Measurements from ENCODE around the gene FOXRED1.
"Not testable (repeated sequence)": the region's sequence is repeated elsewhere in the genome, so short reads cannot be mapped to it uniquely, and the experiment has no call there.

FOXRED1 gene

DNA sequence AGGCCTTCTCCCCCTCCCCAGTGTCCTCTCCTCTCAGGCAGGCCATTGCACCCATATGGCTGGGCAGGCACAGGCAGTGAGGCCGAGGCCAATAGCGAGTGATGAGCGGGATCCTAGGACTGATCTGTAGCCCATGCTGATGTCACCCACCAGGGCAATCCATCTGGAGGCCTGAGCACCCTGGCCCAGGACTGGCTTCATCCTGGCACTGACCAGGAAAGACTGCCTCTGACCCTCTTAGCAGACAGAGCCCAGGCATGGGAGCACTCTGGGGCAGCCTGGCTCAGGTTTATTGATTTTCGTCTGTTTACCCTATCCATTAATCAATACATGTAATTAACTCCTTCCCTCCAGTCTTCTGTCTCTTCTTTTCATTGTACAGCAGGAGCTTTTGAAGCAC is 8.8 kb downstream of the FOXRED1 start:
- DNase-seq = no peak

DNA sequence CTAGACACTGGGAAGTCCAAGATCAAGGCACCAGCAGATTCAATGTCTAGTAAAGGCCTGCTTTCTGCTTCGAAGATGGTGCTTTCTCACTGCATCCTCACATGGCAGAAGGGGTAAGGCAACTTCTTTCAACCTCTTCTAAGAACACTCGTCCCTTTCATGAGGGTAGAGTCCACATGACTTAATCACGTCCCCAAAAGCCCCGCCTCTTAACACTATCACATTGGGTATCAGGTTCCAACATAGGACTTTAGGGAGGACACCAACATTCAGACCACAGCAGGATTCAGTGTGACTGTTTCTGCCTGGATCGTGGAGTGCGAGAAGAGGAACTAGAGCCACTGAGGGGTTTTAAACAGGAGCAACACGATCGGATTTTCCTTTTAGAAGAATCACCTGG is 10.2 kb downstream of the FOXRED1 start:
- no peak for DNase-seq

DNA sequence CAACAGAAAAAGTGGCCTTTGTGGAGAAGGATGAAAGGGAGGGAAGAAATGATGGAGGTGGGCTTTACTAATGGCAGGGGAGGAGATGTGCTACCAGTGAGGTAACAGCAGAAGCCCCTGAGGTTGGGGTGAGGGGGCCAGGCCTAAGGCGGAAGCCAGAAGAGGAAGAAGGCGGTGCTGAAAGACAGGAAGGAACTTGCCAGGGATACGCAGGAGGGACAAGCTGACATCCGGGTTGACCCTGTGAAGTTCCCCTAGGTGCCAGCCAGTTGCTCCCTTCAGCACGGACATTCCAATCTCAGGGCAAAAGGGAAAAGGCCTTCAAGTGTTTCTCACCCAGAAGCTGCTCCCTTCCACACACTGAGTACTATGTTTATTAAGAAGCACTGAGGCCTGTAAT is 11.6 kb downstream of the FOXRED1 start:
- DNase-seq = no peak

DNA sequence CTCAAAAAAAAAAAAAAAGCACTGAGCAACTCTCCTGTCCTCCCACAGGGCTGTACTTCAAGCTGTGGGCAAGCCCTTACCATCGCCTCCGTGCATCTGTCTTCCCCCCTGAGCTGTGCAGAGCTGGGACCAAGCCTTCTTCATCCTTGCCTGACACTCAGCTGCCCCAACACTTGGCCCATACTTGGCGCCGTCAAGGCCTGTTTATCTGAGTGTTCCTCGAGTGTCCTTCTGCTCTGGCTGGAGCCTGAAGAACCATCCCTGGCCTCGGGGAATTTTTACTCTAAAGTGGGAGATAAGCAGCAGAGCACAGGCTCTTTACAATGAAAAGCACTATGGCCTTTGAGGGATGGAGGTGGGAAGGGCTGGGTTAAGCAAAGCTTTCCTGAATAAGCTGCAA is 12.3 kb downstream of the FOXRED1 start:
- no peak for DNase-seq

DNA sequence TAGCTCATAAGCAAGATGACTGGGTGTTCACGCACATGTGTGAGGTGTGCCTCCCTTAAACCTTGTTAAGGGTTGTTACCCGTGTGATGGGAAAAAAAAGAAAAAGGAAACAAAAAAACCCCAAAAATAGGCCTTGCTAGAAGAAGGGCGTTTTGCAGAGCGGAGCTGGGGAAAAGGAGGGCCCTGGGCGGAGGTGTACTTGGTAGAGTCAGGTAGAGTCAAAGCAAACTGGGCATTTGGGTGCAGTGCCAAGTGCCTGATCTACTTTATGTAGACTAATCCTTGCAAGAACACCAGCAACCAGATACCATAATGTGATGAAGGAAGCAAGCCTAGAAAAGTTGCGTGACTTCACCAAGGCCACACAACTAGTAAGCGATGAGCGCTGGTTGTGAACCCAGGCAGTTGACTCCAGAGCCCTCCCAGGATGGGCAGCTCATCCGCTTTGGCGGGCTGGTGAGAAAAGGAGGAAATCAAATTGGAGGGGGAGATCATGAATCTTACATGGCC is 12.8 kb downstream of the FOXRED1 start:
- DNase-seq = no peak

DNA sequence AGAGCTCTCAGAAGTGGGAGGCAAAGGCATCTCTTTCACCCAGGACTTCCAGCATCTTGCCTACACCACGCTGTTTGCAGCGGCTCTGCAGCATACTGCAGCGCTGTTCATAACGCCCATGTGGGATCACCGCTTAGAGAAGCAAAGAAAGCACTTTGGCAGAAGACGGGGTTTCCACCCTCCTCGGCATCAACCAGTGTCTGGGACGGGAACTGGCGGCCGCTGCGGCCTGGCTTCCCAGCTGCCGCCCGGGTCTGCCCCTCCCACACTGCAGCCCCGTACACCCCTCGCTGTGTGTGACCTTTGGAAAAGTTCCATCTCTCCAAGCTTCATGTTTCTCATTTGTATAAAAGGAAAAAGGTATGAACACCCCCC is 13.4 kb downstream of the FOXRED1 start:
- DNase-seq = no peak

DNA sequence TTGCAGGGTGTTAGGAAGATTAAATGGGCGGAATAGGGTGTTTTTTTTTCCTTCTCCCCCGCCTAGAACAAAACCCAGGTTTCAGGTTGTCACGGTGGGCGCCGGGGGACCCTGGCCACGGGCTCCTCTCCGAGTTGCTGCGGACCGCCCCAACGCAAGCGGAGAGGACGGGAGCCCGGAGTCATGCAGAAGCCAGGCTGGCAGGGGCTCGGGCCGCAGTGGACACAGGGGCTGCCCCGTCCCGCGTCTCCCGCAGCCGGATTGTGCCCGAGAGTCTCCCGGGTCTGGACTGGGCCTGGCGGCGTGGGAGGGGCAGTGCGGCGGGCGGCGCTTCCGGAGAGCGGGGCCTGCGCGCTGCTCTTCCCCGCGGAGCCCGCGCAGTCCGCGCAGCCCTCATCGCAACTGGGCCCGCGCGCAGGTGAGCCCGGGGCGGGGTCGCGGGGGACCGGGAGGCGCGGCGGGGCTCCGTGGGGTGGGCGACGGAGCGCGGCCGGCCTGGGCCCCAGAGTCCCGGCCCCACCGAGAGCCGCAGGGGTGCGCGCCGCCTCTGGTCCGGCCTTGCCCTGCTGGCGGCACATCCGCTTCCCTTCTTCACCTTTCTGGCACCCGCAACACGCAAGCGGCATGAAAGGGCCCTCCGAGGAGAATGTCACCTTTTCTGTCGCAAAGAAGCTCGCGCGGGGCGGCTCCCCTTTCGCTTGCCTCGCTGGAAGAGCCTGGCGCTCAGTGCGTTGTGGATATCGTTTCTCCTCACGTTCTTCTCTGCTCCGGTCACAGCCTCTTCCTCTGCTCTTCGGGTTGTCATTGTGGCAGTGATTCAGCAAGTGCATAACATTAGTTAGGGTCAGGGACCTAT is 14.0 kb downstream of the FOXRED1 start, which contains the start of gene TIRAP:
TIRAP (plus strand) TSS at position 358 of the 856 bp plus-strand sequence. CDS start 7,802 bp downstream, outside the sequence.
- DNase-seq = peak; percentile 66

DNA sequence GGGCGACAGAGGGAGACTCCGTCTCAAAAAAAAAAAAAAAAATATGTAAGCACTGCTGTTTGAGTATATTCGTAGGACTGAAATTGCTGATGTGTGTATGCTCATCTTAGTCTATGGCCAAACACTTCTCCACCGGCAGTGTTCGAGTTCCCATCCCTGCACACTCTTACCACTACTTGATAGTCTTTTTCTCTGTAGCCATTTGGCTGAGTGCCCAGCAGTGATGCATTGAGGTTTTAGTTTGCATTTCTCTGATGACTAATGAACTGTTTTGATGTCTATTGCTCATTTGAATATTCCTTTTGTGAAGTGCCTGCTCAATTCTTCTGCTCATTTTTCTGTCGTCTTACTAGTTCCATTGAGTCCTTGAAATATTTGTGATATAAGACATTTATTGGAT is 15.9 kb downstream of the FOXRED1 start:
- peak; percentile 90 for DNase-seq

DNA sequence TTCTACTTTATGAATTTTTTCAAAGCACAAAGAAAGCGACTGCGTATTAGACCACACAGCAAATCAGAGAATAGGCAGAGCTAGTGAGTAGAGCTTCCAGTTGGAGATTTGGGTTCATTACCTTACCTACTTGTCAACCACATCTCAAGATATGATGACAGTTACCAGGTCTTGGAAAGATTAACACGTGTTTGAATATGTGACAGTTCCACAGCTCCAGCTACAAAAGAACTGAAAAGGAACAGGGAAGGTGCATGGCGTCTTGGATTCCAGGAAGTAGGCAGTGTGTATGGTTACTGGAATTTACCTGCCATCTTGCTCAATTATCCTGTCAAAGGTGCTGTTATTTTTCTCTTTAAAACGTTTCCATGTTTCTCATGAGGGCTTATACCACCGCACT is 19.3 kb downstream of the FOXRED1 start:
- DNase-seq = no peak

DNA sequence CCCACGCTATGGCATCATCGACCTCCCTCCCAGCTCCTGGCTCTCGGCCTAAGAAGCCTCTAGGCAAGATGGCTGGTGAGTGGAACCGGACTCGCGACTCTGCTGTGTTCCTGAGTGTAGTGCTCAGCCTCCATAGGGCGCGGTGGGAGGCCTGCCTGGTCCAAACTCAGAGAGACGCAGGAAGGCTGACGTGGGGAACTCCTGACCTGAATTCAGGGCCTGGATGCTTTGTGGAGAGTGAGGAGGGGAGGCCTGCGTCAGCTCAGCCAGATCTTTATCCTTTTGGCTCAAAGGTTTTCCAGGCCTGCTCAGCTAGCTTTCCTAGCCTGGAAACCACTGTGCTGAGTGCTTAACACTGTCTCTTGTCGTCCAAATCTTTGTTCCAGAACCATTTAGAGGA is 21.9 kb downstream of the FOXRED1 start:
- no peak for DNase-seq

DNA sequence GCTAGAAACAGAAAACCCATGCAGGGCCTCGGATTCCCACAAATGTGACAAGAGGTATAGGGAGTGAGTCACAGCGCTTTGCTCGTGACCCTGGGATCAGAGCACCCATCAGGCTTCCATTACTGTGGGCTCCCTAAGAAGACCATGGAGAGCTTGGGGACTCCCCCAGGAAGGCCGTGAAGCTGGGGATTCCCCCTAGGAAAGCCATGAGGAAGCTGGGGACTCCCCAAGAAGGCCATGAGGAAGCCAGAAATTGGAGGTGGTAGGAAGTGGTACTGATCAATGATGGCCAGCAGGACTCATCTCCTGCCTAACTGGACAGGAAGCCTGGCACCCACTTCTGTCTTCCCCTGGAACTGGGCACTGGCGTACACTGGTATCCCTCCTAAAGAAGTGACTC is 24.8 kb downstream of the FOXRED1 start:
- no peak for DNase-seq

DNA sequence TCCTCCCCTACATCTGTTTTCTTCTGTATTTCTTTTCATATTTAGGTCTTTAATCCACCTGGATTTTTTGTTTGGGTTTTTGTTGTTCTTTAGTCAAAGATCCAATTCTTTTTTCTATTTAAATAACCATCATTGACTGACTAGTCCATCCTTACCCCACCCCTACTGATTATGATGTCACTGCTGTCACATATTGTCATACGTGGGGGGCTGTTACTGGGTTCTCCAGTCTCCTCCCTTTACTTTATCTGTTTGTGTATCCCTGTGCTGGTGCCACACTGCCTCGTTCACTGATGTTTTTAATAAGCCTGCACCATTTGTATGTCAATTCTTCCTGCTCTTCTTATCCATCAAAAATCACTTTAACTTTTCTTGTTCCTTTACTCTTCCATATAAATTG is 28.1 kb downstream of the FOXRED1 start:
- DNase-seq = no peak

DNA sequence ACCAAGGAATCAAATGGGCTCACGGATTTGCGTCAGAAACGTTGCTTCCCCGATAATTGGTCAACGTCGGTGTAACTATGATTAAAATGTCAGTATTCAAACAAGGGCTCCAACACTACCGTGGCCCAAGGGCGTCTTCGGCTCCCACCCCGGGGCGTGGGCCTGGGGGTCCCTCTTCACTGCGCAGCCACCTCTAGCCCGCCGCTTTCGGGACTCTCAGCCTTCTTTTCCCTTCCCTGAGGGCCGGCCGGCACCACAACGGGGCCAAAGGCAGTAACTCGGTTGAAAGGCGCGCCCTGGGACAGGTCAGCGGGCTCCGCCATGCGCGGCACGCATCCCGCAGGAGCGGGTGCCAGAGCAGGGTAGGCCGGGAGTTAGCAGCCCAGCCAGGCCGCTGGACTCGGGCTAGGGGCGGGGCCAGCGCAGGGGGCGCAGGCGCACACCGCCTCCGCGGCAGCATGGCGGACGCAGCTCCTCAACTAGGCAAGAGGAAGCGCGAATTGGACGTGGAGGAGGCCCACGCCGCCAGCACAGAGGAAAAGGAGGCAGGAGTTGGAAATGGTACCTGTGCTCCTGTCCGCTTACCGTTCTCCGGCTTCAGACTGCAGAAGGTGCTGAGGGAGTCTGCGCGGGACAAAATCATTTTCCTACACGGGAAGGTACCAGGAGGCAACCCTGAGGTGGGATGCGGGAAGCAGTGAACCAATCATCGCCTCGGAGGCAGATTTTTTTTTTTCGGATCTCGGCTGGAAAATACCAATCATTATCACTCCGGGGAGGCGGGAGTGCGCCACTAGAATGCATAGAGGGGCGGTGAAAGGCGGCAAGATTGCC is 34.9 kb downstream of the FOXRED1 start, which contains the start of gene DCPS:
DCPS (plus strand) TSS at position 438 of the 834 bp plus-strand sequence; CDS start at position 459, 21 bp downstream.
- peak; percentile 52 for DNase-seq

DNA sequence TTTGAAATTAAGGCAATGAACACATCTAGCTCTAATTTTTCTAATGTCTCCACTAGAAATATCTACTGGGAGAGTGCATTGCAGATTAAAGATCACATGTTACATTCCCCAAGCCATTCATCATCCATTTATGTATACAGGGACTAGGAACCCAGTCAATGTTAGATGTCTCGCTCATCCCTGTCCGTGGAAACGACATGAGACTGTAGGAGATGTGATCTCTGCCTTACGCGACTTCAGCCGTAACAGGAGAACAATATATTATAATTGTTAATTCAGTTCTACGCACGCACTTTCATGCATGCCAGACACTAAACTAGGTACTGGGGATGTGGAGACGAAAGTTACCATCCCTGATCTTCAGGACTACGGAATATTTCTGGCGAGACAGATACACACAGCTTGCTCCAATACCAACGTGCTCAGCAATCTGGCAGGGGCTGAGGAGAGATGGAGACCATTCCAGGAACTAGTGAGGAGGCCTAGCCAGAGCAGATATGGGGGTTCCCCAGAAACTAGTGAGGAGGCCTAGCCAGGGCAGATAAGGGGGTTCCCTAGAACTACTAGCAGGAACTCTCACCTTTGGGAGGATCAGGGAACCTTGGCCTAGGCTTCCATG is 35.6 kb downstream of the FOXRED1 start:
- DNase-seq = no peak

DNA sequence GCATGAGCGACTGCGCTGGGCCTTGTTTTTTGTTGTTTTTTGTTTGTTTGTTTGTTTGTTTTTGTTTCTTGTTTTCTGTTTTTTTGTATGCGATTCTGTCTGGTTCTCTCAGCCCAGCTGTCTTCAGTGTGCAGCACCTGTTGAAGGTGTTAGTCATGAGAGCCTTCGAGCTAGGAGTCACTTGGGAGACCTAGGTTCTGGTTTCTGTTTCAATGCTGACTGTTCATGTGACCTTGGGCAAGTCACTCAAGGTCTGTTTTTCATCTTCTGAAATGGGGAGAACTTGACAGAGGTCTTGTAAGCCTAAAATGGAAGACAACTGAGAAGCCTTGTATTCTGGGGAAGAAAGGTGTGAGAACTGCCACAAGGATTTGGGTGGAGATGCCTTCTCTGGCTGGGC is 36.7 kb downstream of the FOXRED1 start:
- no peak for DNase-seq

DNA sequence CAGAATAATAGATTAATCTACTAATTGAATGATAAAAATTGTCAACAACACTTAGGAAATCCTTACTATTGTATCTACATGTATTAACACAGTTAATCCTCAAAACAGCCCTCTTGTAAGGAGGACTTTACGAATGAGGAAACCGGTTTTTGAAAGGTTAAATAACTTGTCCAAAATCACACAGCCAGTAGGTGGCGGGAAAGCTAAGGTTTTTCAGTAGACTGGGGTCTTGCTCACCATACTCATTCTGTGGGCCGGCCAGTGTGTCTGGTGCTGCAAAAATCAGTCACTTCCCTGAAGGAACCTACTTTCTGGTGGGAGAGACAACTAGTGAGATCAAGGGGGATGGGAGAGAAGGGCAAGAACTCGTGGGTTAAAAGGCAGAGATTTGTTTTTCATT is 38.8 kb downstream of the FOXRED1 start:
- no peak for DNase-seq

DNA sequence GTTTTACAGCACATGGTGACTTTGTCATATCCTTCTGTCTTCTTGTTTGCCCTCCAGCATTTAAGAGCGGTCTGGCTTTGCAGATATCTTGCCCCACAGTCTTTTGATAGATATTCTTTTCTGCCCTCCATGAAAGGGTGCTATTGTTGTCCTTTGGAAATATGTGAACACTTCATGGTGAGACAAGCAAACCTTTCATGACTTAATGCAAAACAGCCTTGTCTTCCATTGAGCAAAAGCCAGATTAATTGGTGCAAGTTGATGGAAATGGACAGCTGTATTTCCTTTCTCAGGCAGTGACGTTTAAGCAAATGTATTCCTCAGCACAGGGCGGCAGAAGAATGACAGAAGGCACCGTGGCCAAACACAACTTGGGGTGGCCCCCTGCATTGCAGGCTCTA is 39.3 kb downstream of the FOXRED1 start:
- no peak for DNase-seq

DNA sequence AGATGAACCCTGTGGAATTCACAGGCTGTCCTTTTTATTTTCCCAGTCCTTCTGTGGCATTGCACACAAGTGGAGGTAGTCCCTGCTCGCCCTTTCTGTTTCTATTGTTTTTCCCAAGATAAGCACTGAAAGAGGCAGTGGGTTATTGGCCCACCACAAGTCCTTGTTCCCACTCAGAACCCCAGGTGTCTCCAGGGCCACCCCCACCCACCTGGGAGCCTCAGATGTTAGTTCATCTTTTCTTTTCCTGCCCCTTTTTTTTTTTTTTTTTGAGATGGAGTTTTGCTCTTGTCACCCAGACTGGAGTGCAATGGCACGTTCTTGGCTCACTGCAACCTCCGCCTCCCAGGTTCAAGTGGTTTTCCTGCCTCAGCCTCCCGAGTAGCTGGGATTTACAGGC is 39.8 kb downstream of the FOXRED1 start:
- not testable (repeated sequence) for DNase-seq

DNA sequence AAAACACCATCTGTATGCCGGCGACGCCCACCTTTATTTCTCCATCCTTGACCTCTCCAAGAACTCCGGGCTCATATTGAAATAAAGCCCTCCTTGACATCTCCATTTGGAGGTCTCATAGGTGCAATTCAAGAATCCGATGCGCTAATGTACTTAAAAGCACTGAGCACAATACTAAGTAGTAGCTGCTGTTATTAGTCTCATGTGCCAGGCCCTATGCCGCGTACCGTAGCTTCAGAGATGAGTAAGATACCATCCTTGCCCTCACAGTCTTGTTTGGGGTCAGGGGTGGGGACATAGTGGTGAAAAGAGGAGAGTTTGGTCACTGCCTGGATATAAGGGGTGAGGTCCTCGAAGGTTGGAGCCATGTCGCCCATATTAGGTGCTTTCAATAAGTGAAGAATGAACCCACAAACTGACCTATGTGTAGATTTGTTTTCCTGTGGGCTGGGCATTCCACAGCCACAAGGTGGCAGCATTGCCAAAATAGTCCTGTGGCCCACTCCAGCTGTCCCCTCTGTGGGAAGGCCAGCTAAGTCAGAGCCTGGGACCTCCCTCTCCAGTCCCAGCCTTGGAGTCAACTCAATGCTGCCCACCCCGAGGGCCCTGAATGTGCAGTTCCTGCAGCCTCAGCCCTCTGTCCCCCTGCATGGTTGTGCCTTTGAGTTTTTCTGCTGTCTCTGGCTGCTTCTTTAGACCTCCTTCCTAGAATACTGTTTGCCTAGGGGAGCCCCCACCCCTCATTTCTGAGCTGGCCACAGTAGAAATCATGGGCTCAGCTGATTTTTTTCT is 41.4 kb downstream of the FOXRED1 start:
- no peak for DNase-seq

DNA sequence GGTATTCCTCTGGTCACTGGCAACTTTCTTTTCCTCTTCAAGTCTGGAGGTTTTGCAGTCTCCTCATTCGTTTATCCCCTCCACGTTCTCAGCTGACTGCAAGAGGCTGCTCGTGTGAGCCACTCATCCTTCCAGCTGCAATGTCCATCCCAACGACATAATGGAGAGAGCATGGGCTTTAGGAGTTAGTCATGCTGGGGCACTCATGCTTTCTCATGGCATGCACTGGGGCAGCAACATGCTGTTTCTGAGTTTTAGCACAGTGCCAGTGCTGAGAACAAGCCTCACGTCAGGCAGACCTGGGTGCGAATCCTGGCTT is 42.0 kb downstream of the FOXRED1 start:
- DNase-seq = no peak

DNA sequence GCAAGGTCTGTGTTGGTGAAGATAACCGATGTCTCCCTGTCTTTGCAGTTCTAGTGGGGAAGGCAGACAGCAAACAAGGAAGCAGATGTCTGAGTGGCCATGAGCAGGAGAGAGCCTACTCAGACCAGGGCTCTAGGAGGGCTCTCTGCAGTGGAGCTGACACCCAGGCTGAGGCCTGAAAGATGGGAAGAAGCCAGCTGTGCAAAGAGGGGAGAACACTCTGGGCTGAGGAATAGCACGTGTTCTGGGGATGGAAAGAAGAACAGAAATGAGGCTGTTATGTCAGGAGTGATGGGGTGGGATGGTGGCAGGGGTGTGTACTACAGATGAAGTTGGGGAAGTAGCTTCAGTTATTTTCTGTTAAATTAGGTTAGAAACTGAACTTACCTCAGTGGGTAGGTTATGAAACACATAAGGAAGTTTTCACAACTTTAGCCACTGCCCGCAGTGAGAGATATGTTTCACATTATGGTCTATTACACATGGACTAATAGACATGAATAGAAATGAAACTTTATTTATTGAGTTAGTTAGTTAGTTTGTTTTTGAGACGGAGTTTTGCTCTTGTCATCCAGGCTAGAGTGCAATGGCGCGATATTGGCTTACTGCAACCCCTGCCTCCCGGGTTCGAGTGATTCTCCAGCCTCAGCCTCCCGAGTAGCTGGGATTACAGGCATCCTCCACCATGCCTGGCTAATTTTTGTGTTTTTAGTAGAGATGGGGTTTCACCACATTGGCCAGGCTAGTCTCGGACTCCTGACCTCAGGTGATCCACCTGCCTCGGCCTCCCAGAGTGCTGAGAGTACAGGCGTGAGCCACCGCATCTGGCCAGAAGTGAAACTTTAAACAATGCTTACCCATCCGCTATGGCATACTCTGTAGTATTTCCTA is 42.7 kb downstream of the FOXRED1 start:
- no peak for DNase-seq

DNA sequence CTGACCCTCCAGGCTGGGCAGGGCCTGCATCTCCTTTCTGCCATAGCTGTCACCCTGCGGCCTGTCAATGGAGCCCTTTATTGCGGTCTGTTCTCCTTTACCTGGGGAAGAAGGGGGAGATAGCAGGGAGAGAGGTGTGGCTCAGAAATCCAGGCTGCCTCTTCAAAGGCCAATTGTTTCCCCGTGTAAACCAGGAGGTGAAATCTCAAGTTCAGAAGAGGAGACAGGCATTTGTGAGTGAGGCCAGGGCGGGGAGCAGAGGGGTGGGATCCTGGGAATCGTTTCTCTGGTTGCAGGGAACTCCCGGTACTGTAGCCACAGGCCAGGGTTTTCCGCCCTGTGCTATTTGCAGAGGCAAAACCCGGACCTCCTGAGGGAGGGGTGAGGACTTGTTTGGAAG is 44.0 kb downstream of the FOXRED1 start:
- DNase-seq = no peak
